H1 (cell line): Measurements from ENCODE around the gene CDH9.

ENCODE experiments used
- CHD2 ChIP-seq: IDR thresholded peaks from 2 replicates; pipeline ENCODE4 v1.6.1; 2012; ENCODE audit warnings: low read length, improper control_type of control experiment
- TCF12 ChIP-seq: IDR thresholded peaks from 2 replicates; pipeline ENCODE4 v1.6.1; 2011; ENCODE audit warnings: low read depth, mild to moderate bottlenecking, low read length
- TF ChIP-seq, protein P1 (sequence below), 3 experiments: IDR thresholded peaks; 1 replicate in 2 of 3; 2 replicates in 1 of 3; pipeline versions ENCODE4 v1.5.1 to v1.6.1; 2011; ENCODE audit warnings: low read length in 3 of 3, mild to moderate bottlenecking in 3 of 3, inconsistent platforms in 2 of 3, low read depth in 1 of 3, moderate library complexity in 1 of 3; ENCODE audit not compliant: insufficient read depth in 1 of 3; ENCODE audit errors: control extremely low read depth in 1 of 3
- TF ChIP-seq, protein P2 (sequence below): IDR thresholded peaks from 2 replicates; pipeline ENCODE4 v1.6.1; 2011; ENCODE audit warnings: low read depth, mild to moderate bottlenecking, low read length; ENCODE audit not compliant: insufficient read depth

DNA sequence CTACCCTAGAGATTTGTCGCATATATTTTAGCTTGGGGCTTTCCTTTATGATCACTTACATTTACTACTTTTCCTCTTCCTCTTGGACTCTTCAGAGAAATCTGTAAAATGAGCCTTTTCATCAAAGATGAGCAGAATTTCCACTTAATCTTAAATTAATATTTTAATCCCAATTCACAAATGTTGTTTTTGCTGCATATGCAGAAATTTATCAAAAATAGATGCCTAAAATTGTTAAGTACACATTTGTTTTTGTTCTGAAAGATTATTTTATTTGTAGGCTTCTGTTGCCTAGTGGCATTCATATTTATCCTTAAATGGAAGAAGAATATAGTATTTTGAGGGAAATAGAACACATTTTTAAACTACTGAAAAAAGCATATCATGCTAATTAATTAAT is 168.6 kb downstream of the CDH9 start:
- TF ChIP-seq CHD2 (no peak), TCF12 (no peak)
- TF ChIP-seq, protein P1, sequence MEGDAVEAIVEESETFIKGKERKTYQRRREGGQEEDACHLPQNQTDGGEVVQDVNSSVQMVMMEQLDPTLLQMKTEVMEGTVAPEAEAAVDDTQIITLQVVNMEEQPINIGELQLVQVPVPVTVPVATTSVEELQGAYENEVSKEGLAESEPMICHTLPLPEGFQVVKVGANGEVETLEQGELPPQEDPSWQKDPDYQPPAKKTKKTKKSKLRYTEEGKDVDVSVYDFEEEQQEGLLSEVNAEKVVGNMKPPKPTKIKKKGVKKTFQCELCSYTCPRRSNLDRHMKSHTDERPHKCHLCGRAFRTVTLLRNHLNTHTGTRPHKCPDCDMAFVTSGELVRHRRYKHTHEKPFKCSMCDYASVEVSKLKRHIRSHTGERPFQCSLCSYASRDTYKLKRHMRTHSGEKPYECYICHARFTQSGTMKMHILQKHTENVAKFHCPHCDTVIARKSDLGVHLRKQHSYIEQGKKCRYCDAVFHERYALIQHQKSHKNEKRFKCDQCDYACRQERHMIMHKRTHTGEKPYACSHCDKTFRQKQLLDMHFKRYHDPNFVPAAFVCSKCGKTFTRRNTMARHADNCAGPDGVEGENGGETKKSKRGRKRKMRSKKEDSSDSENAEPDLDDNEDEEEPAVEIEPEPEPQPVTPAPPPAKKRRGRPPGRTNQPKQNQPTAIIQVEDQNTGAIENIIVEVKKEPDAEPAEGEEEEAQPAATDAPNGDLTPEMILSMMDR (IDR thresholded peaks at IDR 0.05; ENCODE audit: control extremely low read depth in 1 of 3, insufficient read depth in 1 of 3, low read depth in 1 of 3, low read length in 3 of 3), result no peak
- TF ChIP-seq, protein P2, sequence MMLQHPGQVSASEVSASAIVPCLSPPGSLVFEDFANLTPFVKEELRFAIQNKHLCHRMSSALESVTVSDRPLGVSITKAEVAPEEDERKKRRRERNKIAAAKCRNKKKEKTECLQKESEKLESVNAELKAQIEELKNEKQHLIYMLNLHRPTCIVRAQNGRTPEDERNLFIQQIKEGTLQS, result no peak
